ENCODE data around the gene STARD7.

The STARD7 gene

DNA sequence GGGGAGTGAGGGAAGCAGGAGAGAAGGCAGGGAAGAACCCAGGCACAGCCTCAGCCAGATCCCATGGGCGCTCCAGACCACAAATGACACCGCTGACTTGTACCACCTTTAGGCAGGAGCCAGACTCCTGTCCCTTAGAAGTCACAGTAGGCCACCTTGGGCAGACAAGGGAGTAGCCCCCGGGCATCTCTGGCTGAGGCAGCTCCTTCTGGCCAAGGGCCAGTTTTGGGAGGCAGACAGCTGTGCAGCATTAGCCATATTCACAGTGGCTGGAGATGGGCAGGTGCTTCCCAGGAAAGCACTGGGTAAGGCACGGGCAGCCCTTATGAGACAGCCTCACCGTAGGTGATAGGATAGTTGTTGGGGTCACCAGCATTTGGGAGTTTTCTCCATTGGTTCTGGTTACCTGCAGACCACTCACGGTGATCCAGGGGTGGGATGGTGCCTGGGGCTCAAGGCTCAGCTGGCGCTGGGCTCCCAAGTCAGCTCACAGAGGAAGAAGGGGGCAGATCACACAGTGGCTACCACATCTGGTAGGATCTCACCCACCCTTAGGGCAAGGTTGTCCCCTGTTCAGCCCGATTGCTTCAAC, 72.4 kb downstream of the STARD7 start:
- no peak for DNase-seq (ENCODE audit: low read depth, low spot score)

- no peak for DNase-seq (ENCODE audit: low read depth, low spot score)
Observed at GRCh38 chr2:96135621-96136020, 73.0 kb downstream of the STARD7 start.

DNA sequence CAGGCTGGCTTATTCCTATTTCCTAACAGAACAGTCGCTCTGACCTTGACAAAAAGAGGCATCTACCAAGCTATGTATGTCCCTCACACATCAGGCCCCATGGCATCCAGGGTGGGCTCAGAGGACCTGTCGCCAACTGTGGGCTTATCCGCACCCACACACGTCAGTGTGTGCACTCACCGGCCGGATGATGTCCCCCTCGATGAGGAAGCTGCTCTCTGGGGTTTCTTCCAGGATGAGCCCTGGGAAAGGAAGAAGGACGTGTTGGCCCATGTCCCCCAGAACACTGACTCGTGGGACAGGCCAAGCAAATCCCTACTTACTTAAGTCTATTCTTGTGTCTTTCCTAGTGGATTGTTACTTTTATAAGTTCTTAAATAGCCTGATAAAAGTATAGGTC, 73.5 kb downstream of the STARD7 start:
- no peak for DNase-seq (ENCODE audit: low read depth, low spot score)
